GM12873 (cell line): Measurements from ENCODE around the gene ARL11.

Experiments used
- CTCF ChIP-seq: IDR thresholded peaks from 2 replicates; pipeline ENCODE4 v1.5.1; 2012; ENCODE audit warnings: low read depth, mild to moderate bottlenecking, moderate library complexity, low read length, control low read depth; ENCODE audit not compliant: insufficient read depth; ENCODE audit errors: missing control alignments

ARL11 gene

GRCh38 chr13:49627831-49628652, at the start of gene ARL11:
ARL11 (plus strand) TSS chr13:49628507; CDS start chr13:49630448, 1,941 bp downstream.
- TF ChIP-seq CTCF, result no peak

- TF ChIP-seq CTCF, result no peak
These were observed 48.8 kb upstream of the ARL11 start for GRCh38 chr13:49579501-49579900.

- TF ChIP-seq CTCF, result no peak
These were observed 47.2 kb upstream of the ARL11 start for GRCh38 chr13:49580980-49581680.

- TF ChIP-seq CTCF, result no peak
These were observed 43.5 kb upstream of the ARL11 start for GRCh38 chr13:49584771-49585182.

GRCh38 chr13:49585220-49586157, 42.8 kb upstream of the ARL11 start, which contains the start of gene RCBTB1:
RCBTB1 (minus strand) TSS chr13:49585558; CDS start chr13:49567279, 18,279 bp downstream.
- no peak for TF ChIP-seq CTCF

- TF ChIP-seq CTCF, result no peak
These were observed 41.6 kb upstream of the ARL11 start for GRCh38 chr13:49586717-49587116.
